H9 (cell line): ENCODE data around the gene OCRL. TPM values are rescaled to one million over a fixed set of nuclear protein-coding genes. Genes with fewer than 3 reads are reported as not detected.

Experiments
- DNase-seq: peaks from one replicate; pipeline ENCODE4 v3.0.0-alpha.2; 2017
- H2AFZ ChIP-seq: one replicate; pipeline ENCODE4 v1.6.1; 2013; ENCODE audit warnings: mild to moderate bottlenecking, low read length, control low read depth, moderate library complexity
- H2AK5ac ChIP-seq: 2 replicates; pipeline ENCODE4 v1.6.1; 2013; ENCODE audit warnings: low read length, control low read depth, mixed read lengths; ENCODE audit not compliant: insufficient read length
- H2BK120ac ChIP-seq: one replicate; pipeline ENCODE4 v1.6.1; 2013; ENCODE audit warnings: low read depth, mild to moderate bottlenecking, low read length, control low read depth, inconsistent platforms; ENCODE audit not compliant: poor library complexity, severe bottlenecking
- H2BK12ac ChIP-seq: 2 replicates; pipeline ENCODE4 v1.6.1; 2013; ENCODE audit warnings: low read length, control low read depth, mixed read lengths, low read depth; ENCODE audit not compliant: insufficient read length
- H2BK15ac ChIP-seq: 2 replicates; pipeline ENCODE4 v1.6.1; 2013; ENCODE audit warnings: low read depth, low read length, control low read depth
- H2BK20ac ChIP-seq: one replicate; pipeline ENCODE4 v1.6.1; 2013; ENCODE audit warnings: low read depth, mild to moderate bottlenecking, low read length, control low read depth, inconsistent platforms; ENCODE audit not compliant: poor library complexity, severe bottlenecking
- H2BK5ac ChIP-seq: 2 replicates; pipeline ENCODE4 v1.6.1; 2013; ENCODE audit warnings: low read length, control low read depth, mixed read lengths; ENCODE audit not compliant: insufficient read length
- H3K14ac ChIP-seq: 2 replicates; pipeline ENCODE4 v1.6.1; 2013; ENCODE audit warnings: low read length, control low read depth; ENCODE audit not compliant: insufficient read depth
- H3K18ac ChIP-seq: 2 replicates; pipeline ENCODE4 v1.6.1; 2013; ENCODE audit warnings: low read depth, mild to moderate bottlenecking, mixed read lengths, low read length, control low read depth; ENCODE audit not compliant: insufficient read length
- H3K23ac ChIP-seq: 2 replicates; pipeline ENCODE4 v1.6.1; 2013; ENCODE audit warnings: low read length, control low read depth, mixed read lengths, low read depth; ENCODE audit not compliant: insufficient read length
- H3K23me2 ChIP-seq: 2 replicates; pipeline ENCODE4 v1.6.1; 2013; ENCODE audit warnings: low read depth, mild to moderate bottlenecking, mixed read lengths, low read length, control low read depth; ENCODE audit not compliant: insufficient read length, poor library complexity, severe bottlenecking
- H3K27ac ChIP-seq: 2 replicates; pipeline ENCODE4 v1.5.1; 2013; ENCODE audit warnings: low read length, control low read depth, mixed read lengths, low read depth; ENCODE audit not compliant: insufficient read length
- H3K27me3 ChIP-seq: 2 replicates; pipeline ENCODE4 v1.6.1; 2013; ENCODE audit warnings: low read length, control low read depth, inconsistent platforms; ENCODE audit not compliant: insufficient read depth
- H3K4ac ChIP-seq: 2 replicates; pipeline ENCODE4 v1.6.1; 2013; ENCODE audit warnings: low read depth, mild to moderate bottlenecking, control low read depth, inconsistent platforms, low read length, moderate library complexity
- H3K4me1 ChIP-seq: 2 replicates; pipeline ENCODE4 v1.6.1; 2013; ENCODE audit warnings: low read length, control low read depth, inconsistent platforms; ENCODE audit not compliant: insufficient read depth
- H3K4me2 ChIP-seq: 2 replicates; pipeline ENCODE4 v1.6.1; 2013; ENCODE audit warnings: low read length, control low read depth, mixed read lengths; ENCODE audit not compliant: insufficient read length, insufficient read depth
- H3K56ac ChIP-seq: 2 replicates; pipeline ENCODE4 v1.6.1; 2013; ENCODE audit warnings: low read depth, mild to moderate bottlenecking, mixed read lengths, low read length, control low read depth; ENCODE audit not compliant: insufficient read length
- H3K79me1 ChIP-seq: 2 replicates; pipeline ENCODE4 v1.6.1; 2013; ENCODE audit warnings: low read depth, mild to moderate bottlenecking, moderate library complexity, low read length, control low read depth, inconsistent platforms; ENCODE audit not compliant: insufficient read depth, poor library complexity, severe bottlenecking
- H3K79me2 ChIP-seq: 2 replicates; pipeline ENCODE4 v1.6.1; 2013; ENCODE audit warnings: low read length, control low read depth, inconsistent platforms; ENCODE audit not compliant: insufficient read depth
- H3K9ac ChIP-seq: 2 replicates; pipeline ENCODE4 v1.6.1; 2013; ENCODE audit warnings: low read length, control low read depth, mixed read lengths; ENCODE audit not compliant: insufficient read length; ENCODE audit errors: extremely low read depth
- H3K9me3 ChIP-seq: one replicate; pipeline ENCODE4 v1.6.1; 2013; ENCODE audit warnings: low read depth, low read length, inconsistent platforms; ENCODE audit not compliant: control insufficient read depth
- H3T11ph ChIP-seq: one replicate; pipeline ENCODE4 v1.6.1; 2013; ENCODE audit warnings: mild to moderate bottlenecking, low read length, control low read depth, inconsistent platforms
- H4K20me1 ChIP-seq: one replicate; pipeline ENCODE4 v1.6.1; 2013; ENCODE audit not compliant: control insufficient read depth, insufficient read length, insufficient read depth
- H4K5ac ChIP-seq: 2 replicates; pipeline ENCODE4 v1.6.1; 2013; ENCODE audit warnings: low read depth, mild to moderate bottlenecking, mixed read lengths, low read length, control low read depth; ENCODE audit not compliant: insufficient read length
- H4K8ac ChIP-seq: replicated peaks from 2 replicates; pipeline ENCODE4 v1.6.1; 2013; ENCODE audit warnings: low read length, control low read depth, mixed read lengths, low read depth; ENCODE audit not compliant: insufficient read length
- H4K91ac ChIP-seq: 2 replicates; pipeline ENCODE4 v1.6.1; 2013; ENCODE audit warnings: low read depth, mild to moderate bottlenecking, moderate library complexity, mixed read lengths, low read length, control low read depth; ENCODE audit not compliant: insufficient read length
- H3K27ac Mint-ChIP-seq, 3 experiments: 2 replicates in 2 of 3; 3 replicates in 1 of 3; pipeline ENCODE4 v1.8.0; 2020 to 2021; ENCODE audit warnings: mixed read lengths in 3 of 3, mild to moderate bottlenecking in 1 of 3, moderate library complexity in 1 of 3
- H3K27me3 Mint-ChIP-seq: 2 replicates; pipeline ENCODE4 v1.8.0; 2021; ENCODE audit warnings: low read depth, mild to moderate bottlenecking, moderate library complexity, mixed read lengths
- H3K36me3 Mint-ChIP-seq, 3 experiments: 2 replicates in 2 of 3; 3 replicates in 1 of 3; pipeline ENCODE4 v1.8.0; 2020 to 2021; ENCODE audit warnings: low read depth in 3 of 3, mixed read lengths in 3 of 3; ENCODE audit not compliant: insufficient read depth in 1 of 3
- H3K4me1 Mint-ChIP-seq, 2 experiments: 2 replicates each; pipeline ENCODE4 v1.8.0; 2020; ENCODE audit warnings: mixed read lengths in 2 of 2
- H3K4me3 Mint-ChIP-seq, 2 experiments: 2 replicates in 1 of 2; 3 replicates in 1 of 2; pipeline ENCODE4 v1.8.0; 2020 to 2021; ENCODE audit warnings: mild to moderate bottlenecking in 2 of 2, mixed read lengths in 2 of 2, moderate library complexity in 1 of 2
- H3K9me3 Mint-ChIP-seq, 2 experiments: 2 replicates in 1 of 2; 3 replicates in 1 of 2; pipeline ENCODE4 v1.8.0; 2020; ENCODE audit warnings: mild to moderate bottlenecking in 2 of 2, mixed read lengths in 2 of 2, moderate library complexity in 1 of 2
- CTCF ChIP-seq: fragments of 200-600 bp; sonication (generic); conservative IDR thresholded peaks from 3 replicates; pipeline ENCODE4 v1.8.0; 2021; ENCODE audit warnings: antibody characterized with exemption, mild to moderate bottlenecking
- WGBS: extraction: QIAGEN DNeasy Blood & Tissue Kit; methylation state at CpG from one replicate; pipeline ENCODE4 v1.1.7; 2013; ENCODE audit warnings: missing lambda C conversion rate, low lambda C conversion rate, mixed read lengths; ENCODE audit not compliant: insufficient read length; ENCODE audit errors: extremely low coverage; 5-methylcytosine and 5-hydroxymethylcytosine counted together
- total RNA-seq: library from RNA; stranded (reverse); gene quantifications from 2 replicates; pipeline ENCODE4 v1.2.1, GENCODE V29; 2021

Gene OCRL
- total RNA-seq, 1 experiment from 2014 or later, result 31.4 TPM

- Histone ChIP-seq H2BK120ac (no peak overlapping the region), H4K5ac (no peak overlapping the region), H3T11ph (no peak overlapping the region), H2BK15ac (no peak overlapping the region), H3K27me3 (no peaks in the 10 kb centered on the region), H3K9me3 (peaks cover 5% of the 10 kb centered on the region), H3K23me2 (no peaks in the 10 kb centered on the region), H3K56ac (no peak overlapping the region), H3K14ac (no peak overlapping the region), H3K4ac (no peak overlapping the region), H3K9ac (no peak overlapping the region), H4K8ac (no peak overlapping the region), H3K4me2 (no peak overlapping the region), H4K20me1 (no peaks in the 10 kb centered on the region), H2BK12ac (no peak overlapping the region), H3K18ac (no peak overlapping the region), H3K79me2 (no peaks in the 10 kb centered on the region), H2BK20ac (no peak overlapping the region), H2AK5ac (no peak overlapping the region), H3K79me1 (no peaks in the 10 kb centered on the region), H3K27ac (no peak overlapping the region), H4K91ac (no peak overlapping the region), H2BK5ac (no peak overlapping the region), H2AFZ (no peak overlapping the region), H3K23ac (no peak overlapping the region), H3K4me1 (no peaks in the 10 kb centered on the region)
- Mint-ChIP-seq H3K9me3 (peaks cover 0 to 51% of the 10 kb centered on the region in 2 experiments; a peak in 2 of 5 replicates), H3K4me1 (peaks cover 0 to 9% of the 10 kb centered on the region in 2 experiments; a peak in 3 of 4 replicates), H3K27me3 (peaks cover 5% of the 10 kb centered on the region), H3K4me3 (no peak overlapping the region), H3K36me3 (no peaks in the 10 kb centered on the region), H3K27ac (no peak overlapping the region)
- WGBS, result no CpG with 5 or more reads among the region's 7 CpGs
- no peak for TF ChIP-seq CTCF
- DNase-seq, result no peak
Measured at GRCh38 chrX:129632443-129632842, 92.4 kb downstream of the OCRL start.
